Activated naive CD4-positive, alpha-beta T cell treated with anti-CD3 and anti-CD28 coated beads for 36 hours (primary cell): ENCODE measurements around the gene RPS6KB1. TPM values are rescaled to one million over a fixed set of nuclear protein-coding genes. Genes with fewer than 3 reads are reported as not detected.
"Not testable (repeated sequence)": the region's sequence is repeated elsewhere in the genome, so short reads cannot be mapped to it uniquely, and the experiment has no call there.

Experiments
- CTCF ChIA-PET: fragments of 350-600 bp; sonication (Branson Sonifier 250); formaldehyde crosslinking; loops from one replicate; lab custom pipeline; 2021; ENCODE audit warnings: antibody characterized with exemption; lab: Charles Lee
- DNase-seq: peaks from one replicate; pipeline ENCODE4 v3.0.0-alpha.2; 2020
- H3K27ac Mint-ChIP-seq: one replicate; pipeline ENCODE4 v1.8.0; 2021; ENCODE audit warnings: mild to moderate bottlenecking, mixed read lengths
- H3K27me3 Mint-ChIP-seq: one replicate; pipeline ENCODE4 v1.8.0; 2021; ENCODE audit warnings: low read depth, mixed read lengths
- H3K36me3 Mint-ChIP-seq: one replicate; pipeline ENCODE4 v1.8.0; 2021; ENCODE audit warnings: low read depth, mixed read lengths
- H3K4me1 Mint-ChIP-seq: one replicate; pipeline ENCODE4 v1.8.0; 2021; ENCODE audit warnings: low read depth, mixed read lengths
- H3K4me3 Mint-ChIP-seq: one replicate; pipeline ENCODE4 v1.8.0; 2021; ENCODE audit warnings: mild to moderate bottlenecking, moderate library complexity, mixed read lengths
- H3K9me3 Mint-ChIP-seq: one replicate; pipeline ENCODE4 v1.8.0; 2021; ENCODE audit warnings: mixed read lengths
- intact Hi-C: fragments of 100-400 bp; cut with micrococcal nuclease; formaldehyde crosslinking; loops from one replicate; pipeline ENCODE4 v1.15.1; 2023
- total RNA-seq, 2 experiments: library from RNA; stranded (reverse); gene quantifications; one replicate each; pipeline ENCODE4 v1.2.3, GENCODE V29; 2021

RPS6KB1 gene
- total RNA-seq, 2 experiments from 2014 or later, result 42.1 to 48.5 TPM

- intact Hi-C loops, DNase-seq: not testable (repeated sequence)
Observed at GRCh38 chr17:59873414-59873813, 19.5 kb upstream of the RPS6KB1 start.

GRCh38 chr17:59874376-59874775 lies 18.5 kb upstream of the RPS6KB1 start:
- no peak for DNase-seq
- H3K9me3 Mint-ChIP-seq, result no peaks in the 10 kb centered on the region
- peaks cover 7% of the 10 kb centered on the region for H3K36me3 Mint-ChIP-seq
- CTCF ChIA-PET, result interaction anchor here (1.0 kb wide), 1 partner anchor 216 kb away, joined by 3 read pairs; no protein-coding TSS in a partner anchor
- no peaks in the 10 kb centered on the region for H3K27me3 Mint-ChIP-seq
- intact Hi-C loops, result no loop called here
- H3K4me3 Mint-ChIP-seq, result no peak overlapping the region
- H3K27ac Mint-ChIP-seq, result no peak overlapping the region
- no peaks in the 10 kb centered on the region for H3K4me1 Mint-ChIP-seq

More at GRCh38 chr17:59873414-59873813, 19.5 kb upstream of the RPS6KB1 start:
- H3K4me1 Mint-ChIP-seq, CTCF ChIA-PET, H3K4me3 Mint-ChIP-seq, H3K27me3 Mint-ChIP-seq, H3K27ac Mint-ChIP-seq, H3K36me3 Mint-ChIP-seq, H3K9me3 Mint-ChIP-seq: not testable (repeated sequence)

GRCh38 chr17:59876107-59876506 lies 16.8 kb upstream of the RPS6KB1 start:
- Mint-ChIP-seq H3K36me3 (peaks cover 11% of the 10 kb centered on the region), H3K27ac (no peak overlapping the region)

GRCh38 chr17:59877965-59878364 lies 15.0 kb upstream of the RPS6KB1 start:
- Mint-ChIP-seq H3K36me3 (peaks cover 13% of the 10 kb centered on the region), H3K9me3 (no peaks in the 10 kb centered on the region), H3K4me1 (no peaks in the 10 kb centered on the region), H3K4me3 (no peak overlapping the region), H3K27ac (no peak overlapping the region), H3K27me3 (no peaks in the 10 kb centered on the region)
- DNase-seq, result no peak
- intact Hi-C loops, result no loop called here
- CTCF ChIA-PET, result no interaction called here

More at GRCh38 chr17:59876107-59876506, 16.8 kb upstream of the RPS6KB1 start:
- Mint-ChIP-seq H3K9me3 (no peaks in the 10 kb centered on the region), H3K4me1 (no peaks in the 10 kb centered on the region), H3K4me3 (no peak overlapping the region), H3K27me3 (no peaks in the 10 kb centered on the region)
- CTCF ChIA-PET, result interaction anchor here (0.7 to 1.6 kb wide), 2 partner anchors 17 to 159 kb away, joined by 7 to 8 read pairs; no protein-coding TSS in a partner anchor
- no peak for DNase-seq
- intact Hi-C loops, result no loop called here

- CTCF ChIA-PET, result no interaction called here
- DNase-seq, result no peak
Observed at GRCh38 chr17:59878624-59879023, 14.3 kb upstream of the RPS6KB1 start.

GRCh38 chr17:59884861-59885260 lies 8.1 kb upstream of the RPS6KB1 start:
- H3K4me3 Mint-ChIP-seq, result no peak overlapping the region
- intact Hi-C loops, result no loop called here
- H3K4me1 Mint-ChIP-seq, result peaks cover 10% of the 10 kb centered on the region
- DNase-seq, result no peak
- H3K27me3 Mint-ChIP-seq, result no peaks in the 10 kb centered on the region
- no peaks in the 10 kb centered on the region for H3K9me3 Mint-ChIP-seq
- H3K27ac Mint-ChIP-seq, result no peak overlapping the region
- CTCF ChIA-PET, result no interaction called here
- peaks cover 28% of the 10 kb centered on the region for H3K36me3 Mint-ChIP-seq

More at GRCh38 chr17:59878624-59879023, 14.3 kb upstream of the RPS6KB1 start:
- H3K27ac Mint-ChIP-seq, result no peak overlapping the region
- intact Hi-C loops, result no loop called here
- H3K27me3 Mint-ChIP-seq, result no peaks in the 10 kb centered on the region
- no peaks in the 10 kb centered on the region for H3K4me1 Mint-ChIP-seq
- no peak overlapping the region for H3K4me3 Mint-ChIP-seq
- H3K9me3 Mint-ChIP-seq, result no peaks in the 10 kb centered on the region
- H3K36me3 Mint-ChIP-seq, result peaks cover 14% of the 10 kb centered on the region

GRCh38 chr17:59888145-59888750 lies 4.7 kb upstream of the RPS6KB1 start:
- CTCF ChIA-PET, result no interaction called here
- Mint-ChIP-seq H3K27ac (no peak overlapping the region), H3K9me3 (no peaks in the 10 kb centered on the region), H3K4me3 (no peak overlapping the region), H3K27me3 (no peaks in the 10 kb centered on the region), H3K4me1 (peaks cover 32% of the 10 kb centered on the region), H3K36me3 (peaks cover 31% of the 10 kb centered on the region)
- DNase-seq, result no peak
- intact Hi-C loops, result no loop called here

- peaks cover 24% of the 10 kb centered on the region for H3K36me3 Mint-ChIP-seq
- no peaks in the 10 kb centered on the region for H3K27me3 Mint-ChIP-seq
- peak overlapping the region; percentile 54 for H3K27ac Mint-ChIP-seq
- peak overlapping the region; percentile 50 for H3K4me3 Mint-ChIP-seq
- peaks cover 49% of the 10 kb centered on the region for H3K4me1 Mint-ChIP-seq
- no peaks in the 10 kb centered on the region for H3K9me3 Mint-ChIP-seq
- intact Hi-C loops, result loop anchor here (5.0 to 10.0 kb wide), 4 partner anchors 214 to 733 kb away; partner anchors contain the start of genes PPM1D, PRR11, SKA2 and USP32
- no peak for DNase-seq
- CTCF ChIA-PET, result interaction anchor here (0.8 kb wide), 1 partner anchor 45 kb away, joined by 3 read pairs; no protein-coding TSS in a partner anchor
Observed at GRCh38 chr17:59890720-59891119, 2.2 kb upstream of the RPS6KB1 start.

GRCh38 chr17:59892251-59892923 lies 534 bp upstream of the RPS6KB1 start:
- Mint-ChIP-seq H3K4me1 (peaks cover 56% of the 10 kb centered on the region), H3K9me3 (no peaks in the 10 kb centered on the region), H3K4me3 (peak overlapping the region; percentile 100), H3K27ac (peak overlapping the region; percentile 96), H3K27me3 (no peaks in the 10 kb centered on the region), H3K36me3 (peaks cover 24% of the 10 kb centered on the region)
- intact Hi-C loops, result loop anchor here (1.0 to 10.0 kb wide), 7 partner anchors 48 to 735 kb away; partner anchors contain the start of genes PPM1D, PRR11, PTRH2 and SKA2
- peak; percentile 8 for DNase-seq
- CTCF ChIA-PET, result interaction anchor here (0.6 to 1.1 kb wide), 5 partner anchors 22 to 451 kb away, joined by 3 to 4 read pairs (median 3); partner anchors contain the start of gene RNFT1

GRCh38 chr17:59893676-59894100 lies 767 bp downstream of the RPS6KB1 start:
- peak overlapping the region; percentile 100 for H3K4me3 Mint-ChIP-seq
- peak overlapping the region; percentile 96 for H3K27ac Mint-ChIP-seq
- intact Hi-C loops, result loop anchor here (1.0 to 10.0 kb wide), 7 partner anchors 49 to 736 kb away; partner anchors contain the start of genes CLTC, PPM1D, PRR11 and RNFT1
- peaks cover 55% of the 10 kb centered on the region for H3K4me1 Mint-ChIP-seq
- peaks cover 19% of the 10 kb centered on the region for H3K36me3 Mint-ChIP-seq
- DNase-seq, result peak; percentile 34
- H3K9me3 Mint-ChIP-seq, result no peaks in the 10 kb centered on the region
- CTCF ChIA-PET, result interaction anchor here (0.6 to 0.9 kb wide), 2 partner anchors 20 to 62 kb away, joined by 3 to 6 read pairs; no protein-coding TSS in a partner anchor
- H3K27me3 Mint-ChIP-seq, result no peaks in the 10 kb centered on the region

- Mint-ChIP-seq H3K27ac (no peak overlapping the region), H3K9me3 (no peaks in the 10 kb centered on the region), H3K27me3 (no peaks in the 10 kb centered on the region), H3K4me1 (peaks cover 45% of the 10 kb centered on the region), H3K4me3 (no peak overlapping the region), H3K36me3 (peaks cover 17% of the 10 kb centered on the region)
- DNase-seq, result no peak
- intact Hi-C loops, result loop anchor here (10.0 kb wide), 1 partner anchor 208 kb away; no protein-coding TSS in a partner anchor
- CTCF ChIA-PET, result no interaction called here
Observed at GRCh38 chr17:59897090-59897489, 4.2 kb downstream of the RPS6KB1 start.

- intact Hi-C loops, result loop anchor here (10.0 kb wide), 1 partner anchor 206 kb away; no protein-coding TSS in a partner anchor
- H3K4me1 Mint-ChIP-seq, result peaks cover 49% of the 10 kb centered on the region
- DNase-seq, result no peak
- CTCF ChIA-PET, result interaction anchor here (1.3 kb wide), 1 partner anchor 15 kb away, joined by 5 read pairs; no protein-coding TSS in a partner anchor
- H3K9me3 Mint-ChIP-seq, result no peaks in the 10 kb centered on the region
- H3K4me3 Mint-ChIP-seq, result no peak overlapping the region
- H3K27me3 Mint-ChIP-seq, result no peaks in the 10 kb centered on the region
- no peak overlapping the region for H3K27ac Mint-ChIP-seq
- H3K36me3 Mint-ChIP-seq, result peaks cover 13% of the 10 kb centered on the region
Observed at GRCh38 chr17:59899099-59899498, 6.2 kb downstream of the RPS6KB1 start.
